H1 (cell line): ENCODE results near the gene MEA1. TPM values are rescaled to one million over a fixed set of nuclear protein-coding genes. Genes with fewer than 3 reads are reported as not detected.
A peak's percentile ranks its signal among the peaks of the same experiment; 100 is the strongest.

ENCODE experiments used
- CTCF ChIA-PET: fragments of 300-600 bp; sonication (Branson Sonifier 250); formaldehyde crosslinking; loops from one replicate; lab custom pipeline; 2021; ENCODE audit not compliant: partially characterized antibody; lab: Charles Lee
- POLR2A ChIA-PET: fragments of 300-600 bp; sonication (Branson Sonifier 250); formaldehyde crosslinking; loops from one replicate; lab custom pipeline; 2021; ENCODE audit warnings: inconsistent platforms; ENCODE audit not compliant: partially characterized antibody; lab: Charles Lee
- DNase-seq, 2 experiments: peaks; one replicate each; pipeline versions ENCODE4 v3.0.0 to v3.0.0-alpha.2; 2010 to 2022; ENCODE audit warnings: low spot score in 2 of 2, low read depth in 1 of 2, mixed read lengths in 1 of 2
- FAIRE-seq: peaks from 2 replicates; lab custom pipeline; 2011; peaks lifted over from hg19 to GRCh38; lab: Jason Lieb, UNC
- H2AFZ ChIP-seq: 2 replicates; pipeline ENCODE4 v1.8.1; 2012; ENCODE audit warnings: low read length, inconsistent platforms
- H2AK5ac ChIP-seq: 2 replicates; pipeline ENCODE4 v1.6.1; 2013; ENCODE audit warnings: low read depth, low read length
- H2BK120ac ChIP-seq: replicated peaks from 2 replicates; pipeline ENCODE3; 2013; ENCODE audit warnings: low read depth, low read length, inconsistent platforms
- H2BK12ac ChIP-seq: 2 replicates; pipeline ENCODE4 v1.6.1; 2013; ENCODE audit warnings: low read depth, low read length
- H2BK15ac ChIP-seq: 2 replicates; pipeline ENCODE4 v1.6.1; 2013; ENCODE audit warnings: low read length
- H2BK20ac ChIP-seq: 2 replicates; pipeline ENCODE4 v1.6.1; 2013; ENCODE audit warnings: low read length
- H2BK5ac ChIP-seq: 2 replicates; pipeline ENCODE4 v1.6.1; 2013; ENCODE audit warnings: low read depth, low read length
- H3K14ac ChIP-seq: 2 replicates; pipeline ENCODE4 v1.6.1; 2013; ENCODE audit warnings: inconsistent platforms; ENCODE audit not compliant: insufficient read length
- H3K18ac ChIP-seq: 2 replicates; pipeline ENCODE4 v1.6.1; 2013; ENCODE audit warnings: low read length; ENCODE audit errors: extremely low read depth
- H3K23ac ChIP-seq: 2 replicates; pipeline ENCODE4 v1.6.1; 2013; ENCODE audit warnings: inconsistent platforms; ENCODE audit not compliant: insufficient read length
- H3K23me2 ChIP-seq: 2 replicates; pipeline ENCODE4 v1.6.1; 2013; ENCODE audit warnings: low read depth, low read length
- H3K27ac ChIP-seq: 2 replicates; pipeline ENCODE4 v1.6.1; 2011; ENCODE audit warnings: low read depth, low read length, inconsistent platforms
- H3K27me3 ChIP-seq, 4 experiments: replicated peaks in 1 of 4; 1 replicate in 1 of 4; 2 replicates in 3 of 4; pipeline versions ENCODE4 v1.6.1 to v1.8.1; 2011 to 2013; ENCODE audit warnings: low read length in 3 of 4, mild to moderate bottlenecking in 3 of 4, inconsistent platforms in 2 of 4, mixed read lengths in 2 of 4, moderate library complexity in 1 of 4; ENCODE audit not compliant: control insufficient read depth in 3 of 4, insufficient read depth in 3 of 4; ENCODE audit errors: extremely low read depth in 1 of 4
- H3K36me3 ChIP-seq, 4 experiments: 2 replicates each; pipeline versions ENCODE4 v1.6.1 to v1.8.1; 2011 to 2013; ENCODE audit warnings: mild to moderate bottlenecking in 4 of 4, low read length in 3 of 4, moderate library complexity in 2 of 4, control low read depth in 1 of 4, inconsistent platforms in 1 of 4; ENCODE audit not compliant: insufficient read depth in 4 of 4, control insufficient read depth in 2 of 4
- H3K4ac ChIP-seq: replicated peaks from 2 replicates; pipeline ENCODE3; 2013; ENCODE audit warnings: low read length, low read depth, mixed read lengths, inconsistent platforms; ENCODE audit not compliant: insufficient read length
- H3K4me1 ChIP-seq, 4 experiments: replicated peaks in 1 of 4; 1 replicate in 1 of 4; 2 replicates in 3 of 4; pipeline versions ENCODE4 v1.6.1 to v1.8.1; 2011 to 2013; ENCODE audit warnings: low read length in 3 of 4, inconsistent platforms in 2 of 4, mixed read lengths in 1 of 4; ENCODE audit not compliant: insufficient read depth in 4 of 4, control insufficient read depth in 3 of 4
- H3K4me2 ChIP-seq, 2 experiments: 2 replicates each; pipeline versions ENCODE4 v1.6.1 to v1.8.1; 2011 to 2013; ENCODE audit warnings: low read depth in 2 of 2, low read length in 2 of 2, control low read depth in 1 of 2, inconsistent platforms in 1 of 2, mild to moderate bottlenecking in 1 of 2; ENCODE audit not compliant: insufficient read depth in 1 of 2
- H3K4me3 ChIP-seq, 4 experiments: fragments of 200-600, 300-600 bp in 1 of 4; sonication (generic), shearing (Covaris generic), sonication (Bioruptor Twin) in 1 of 4; 2 replicates each; pipeline versions ENCODE4 v1.5.1 to v1.8.1; 2011 to 2016; ENCODE audit warnings: low read length in 4 of 4, low read depth in 3 of 4, control low read depth in 2 of 4, inconsistent platforms in 2 of 4, mild to moderate bottlenecking in 2 of 4, mixed read lengths in 1 of 4, moderate library complexity in 1 of 4; ENCODE audit not compliant: insufficient read depth in 2 of 4; ENCODE audit errors: extremely low read depth in 1 of 4
- H3K56ac ChIP-seq: replicated peaks from 2 replicates; pipeline ENCODE3; 2013; ENCODE audit warnings: low read depth, mild to moderate bottlenecking, mixed read lengths, low read length, inconsistent platforms; ENCODE audit not compliant: insufficient read length
- H3K79me1 ChIP-seq: 2 replicates; pipeline ENCODE4 v1.6.1; 2013; ENCODE audit warnings: low read depth, low read length, control low read depth
- H3K79me2 ChIP-seq, 2 experiments: 2 replicates each; pipeline versions ENCODE4 v1.6.1 to v1.8.1; 2012 to 2013; ENCODE audit warnings: low read length in 2 of 2, mild to moderate bottlenecking in 2 of 2, inconsistent platforms in 1 of 2; ENCODE audit not compliant: insufficient read depth in 2 of 2, control insufficient read depth in 1 of 2
- H3K9ac ChIP-seq, 4 experiments: replicated peaks in 1 of 4; 1 replicate in 1 of 4; 2 replicates in 3 of 4; pipeline versions ENCODE4 v1.6.1 to v1.8.1; 2011 to 2013; ENCODE audit warnings: low read depth in 3 of 4, low read length in 3 of 4, control low read depth in 2 of 4, mild to moderate bottlenecking in 2 of 4, moderate library complexity in 2 of 4, inconsistent platforms in 1 of 4; ENCODE audit errors: extremely low read depth in 1 of 4
- H3K9me3 ChIP-seq, 2 experiments: 2 replicates each; pipeline versions ENCODE4 v1.6.1 to v1.8.1; 2012 to 2013; ENCODE audit warnings: mild to moderate bottlenecking in 2 of 2, moderate library complexity in 2 of 2, control low read depth in 1 of 2, inconsistent platforms in 1 of 2, low read depth in 1 of 2, low read length in 1 of 2, mixed read lengths in 1 of 2; ENCODE audit not compliant: insufficient read depth in 2 of 2
- H4K20me1 ChIP-seq, 2 experiments: replicated peaks in 1 of 2; 2 replicates each; pipeline versions ENCODE3 to v1.8.1; 2011 to 2013; ENCODE audit warnings: inconsistent platforms in 2 of 2, low read length in 2 of 2, mild to moderate bottlenecking in 1 of 2; ENCODE audit not compliant: insufficient read depth in 2 of 2, control insufficient read depth in 1 of 2
- H4K5ac ChIP-seq: 2 replicates; pipeline ENCODE4 v1.6.1; 2013; ENCODE audit warnings: low read length, low read depth, mixed read lengths, inconsistent platforms; ENCODE audit not compliant: insufficient read length
- H4K8ac ChIP-seq: 2 replicates; pipeline ENCODE4 v1.8.0; 2013; ENCODE audit warnings: mild to moderate bottlenecking, moderate library complexity, low read length, inconsistent platforms; ENCODE audit not compliant: insufficient read depth; ENCODE audit errors: extremely low read depth
- H4K91ac ChIP-seq: replicated peaks from 2 replicates; pipeline ENCODE3; 2013; ENCODE audit warnings: low read length, mixed read lengths, inconsistent platforms; ENCODE audit not compliant: insufficient read length
- CTBP2 ChIP-seq: IDR thresholded peaks from 2 replicates; pipeline ENCODE4 v1.7.0; 2011; ENCODE audit warnings: borderline replicate concordance, mild to moderate bottlenecking, moderate library complexity, mixed read lengths, low read length; ENCODE audit not compliant: insufficient read depth, insufficient read length
- RAD21 ChIP-seq, 2 experiments: IDR thresholded peaks in 1 of 2; conservative IDR thresholded peaks in 1 of 2; 2 replicates each; pipeline ENCODE4 v1.6.1; 2011; ENCODE audit warnings: low read depth in 2 of 2, low read length in 2 of 2, improper control_type of control experiment in 1 of 2, inconsistent platforms in 1 of 2, mild to moderate bottlenecking in 1 of 2, moderate library complexity in 1 of 2
- WGBS, 2 experiments: shearing (Covaris generic) in 1 of 2; methylation state at CpG; one replicate each; pipeline versions ENCODE4 v1.1.6 to v1.1.7; 2013 to 2015; ENCODE audit warnings: low lambda C conversion rate in 2 of 2, mixed read lengths in 2 of 2, inconsistent platforms in 1 of 2, low coverage in 1 of 2, missing lambda C conversion rate in 1 of 2; ENCODE audit not compliant: insufficient replicate concordance in 2 of 2, insufficient coverage in 1 of 2, insufficient read length in 1 of 2; ENCODE audit errors: extremely low coverage in 1 of 2, missing lambda C conversion rate in 1 of 2; 5-methylcytosine and 5-hydroxymethylcytosine counted together
- polyA plus RNA-seq, 7 experiments: library from polyadenylated mRNA; depleted of rRNA in 3 of 7; stranded (reverse) in 5 of 7; unstranded in 2 of 7; fragments of >200 nt in 5 of 7; fragments of 200-250 nt in 2 of 7; gene quantifications; 1 replicate in 5 of 7; 2 replicates in 1 of 7; 4 replicates in 1 of 7; pipeline versions ENCODE4 v1.2.1 to v1.2.3, GENCODE V29; 2011 to 2013; ENCODE audit warnings: missing spikeins in 2 of 7, mixed read lengths in 2 of 7
- total RNA-seq: library from RNA; stranded (reverse); fragmentation: NEBNext Ultra II Directional; extraction: Animal tissue kit (Norgen Biotek cat#: 25700); gene quantifications from 2 replicates; pipeline ENCODE4 v1.2.1, GENCODE V29; 2021
- TF ChIP-seq, protein P1 (sequence below): IDR thresholded peaks from 2 replicates; pipeline ENCODE4 v1.6.1; 2011; ENCODE audit warnings: low read length, improper control_type of control experiment
- TF ChIP-seq, protein P2 (sequence below), 3 experiments: IDR thresholded peaks; 1 replicate in 2 of 3; 2 replicates in 1 of 3; pipeline versions ENCODE4 v1.5.1 to v1.6.1; 2011; ENCODE audit warnings: low read length in 3 of 3, mild to moderate bottlenecking in 3 of 3, inconsistent platforms in 2 of 3, low read depth in 1 of 3, moderate library complexity in 1 of 3; ENCODE audit not compliant: insufficient read depth in 1 of 3; ENCODE audit errors: control extremely low read depth in 1 of 3

MEA1 gene
- total and polyA plus RNA-seq, 2 of the 8 experiments (the other 6 are each of a cell fraction or from before 2014, with no cell fraction given) = 94.2 to 96.4 TPM

- FAIRE-seq = no peak
- no peak overlapping the region for H3K9ac ChIP-seq
These were observed 2.5 kb downstream of the MEA1 start for GRCh38 chr6:43011207-43011606.

More at GRCh38 chr6:43011207-43011606, 2.5 kb downstream of the MEA1 start:
- Histone ChIP-seq H2AK5ac (no peak overlapping the region), H3K79me1 (peaks cover 10% of the 10 kb centered on the region), H3K36me3 (peaks cover 16 to 56% (median 37%) of the 10 kb centered on the region in 4 experiments), H2BK12ac (no peak overlapping the region), H3K4me3 (no peak overlapping the region), H3K4me1 (peaks cover 0 to 9% (median 4%) of the 10 kb centered on the region in 4 experiments; a peak in 6 of 7 replicates), H2BK15ac (no peak overlapping the region), H2BK120ac (no peak overlapping the region), H3K23ac (no peak overlapping the region), H2AFZ (no peak overlapping the region), H3K23me2 (peaks cover 7% of the 10 kb centered on the region), H3K79me2 (peaks cover 3 to 31% of the 10 kb centered on the region in 2 experiments; a peak in 2 of 4 replicates), H3K18ac (no peak overlapping the region), H2BK5ac (no peak overlapping the region), H3K27me3 (no peaks in the 10 kb centered on the region), H3K14ac (no peak overlapping the region), H3K56ac (no peak overlapping the region), H3K9me3 (no peaks in the 10 kb centered on the region), H4K5ac (no peak overlapping the region), H2BK20ac (no peak overlapping the region), H4K20me1 (peaks cover 0 to 9% of the 10 kb centered on the region in 2 experiments), H3K27ac (no peak overlapping the region), H4K8ac (no peak overlapping the region), H4K91ac (no peak overlapping the region), H3K4me2 (no peak overlapping the region), H3K4ac (no peak overlapping the region)
- 94% methylated on average over 6 of the region's 6 CpGs; no CpG with 5 or more reads in 1 of the 2 experiments for WGBS, 2 experiments
- CTCF ChIA-PET = interaction anchor here (0.6 to 6.0 kb wide), 18 partner anchors 11 to 160 kb away, joined by 3 to 33 read pairs (median 4); partner anchors contain the start of genes CUL7, GNMT, KLC4 and MRPL2
- TF ChIP-seq, protein P1, sequence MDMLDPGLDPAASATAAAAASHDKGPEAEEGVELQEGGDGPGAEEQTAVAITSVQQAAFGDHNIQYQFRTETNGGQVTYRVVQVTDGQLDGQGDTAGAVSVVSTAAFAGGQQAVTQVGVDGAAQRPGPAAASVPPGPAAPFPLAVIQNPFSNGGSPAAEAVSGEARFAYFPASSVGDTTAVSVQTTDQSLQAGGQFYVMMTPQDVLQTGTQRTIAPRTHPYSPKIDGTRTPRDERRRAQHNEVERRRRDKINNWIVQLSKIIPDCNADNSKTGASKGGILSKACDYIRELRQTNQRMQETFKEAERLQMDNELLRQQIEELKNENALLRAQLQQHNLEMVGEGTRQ = no peak
- TF ChIP-seq CTBP2 (no peak), RAD21 (IDR thresholded peaks at IDR 0.05 in 1 of 2, conservative IDR thresholded peaks at IDR 0.05 in 1 of 2; ENCODE audit: low read depth in 2 of 2, low read length in 2 of 2) (peak; percentile 10 to 30; a peak in 2 of 4 replicates)
- TF ChIP-seq, protein P2, sequence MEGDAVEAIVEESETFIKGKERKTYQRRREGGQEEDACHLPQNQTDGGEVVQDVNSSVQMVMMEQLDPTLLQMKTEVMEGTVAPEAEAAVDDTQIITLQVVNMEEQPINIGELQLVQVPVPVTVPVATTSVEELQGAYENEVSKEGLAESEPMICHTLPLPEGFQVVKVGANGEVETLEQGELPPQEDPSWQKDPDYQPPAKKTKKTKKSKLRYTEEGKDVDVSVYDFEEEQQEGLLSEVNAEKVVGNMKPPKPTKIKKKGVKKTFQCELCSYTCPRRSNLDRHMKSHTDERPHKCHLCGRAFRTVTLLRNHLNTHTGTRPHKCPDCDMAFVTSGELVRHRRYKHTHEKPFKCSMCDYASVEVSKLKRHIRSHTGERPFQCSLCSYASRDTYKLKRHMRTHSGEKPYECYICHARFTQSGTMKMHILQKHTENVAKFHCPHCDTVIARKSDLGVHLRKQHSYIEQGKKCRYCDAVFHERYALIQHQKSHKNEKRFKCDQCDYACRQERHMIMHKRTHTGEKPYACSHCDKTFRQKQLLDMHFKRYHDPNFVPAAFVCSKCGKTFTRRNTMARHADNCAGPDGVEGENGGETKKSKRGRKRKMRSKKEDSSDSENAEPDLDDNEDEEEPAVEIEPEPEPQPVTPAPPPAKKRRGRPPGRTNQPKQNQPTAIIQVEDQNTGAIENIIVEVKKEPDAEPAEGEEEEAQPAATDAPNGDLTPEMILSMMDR (IDR thresholded peaks at IDR 0.05; ENCODE audit: control extremely low read depth in 1 of 3, insufficient read depth in 1 of 3, low read depth in 1 of 3, low read length in 3 of 3) = peak in 2 of 3 experiments; percentile 41 to 43; a peak in 3 of 4 replicates
- no peak for DNase-seq
- POLR2A ChIA-PET = interaction anchor here (1.0 to 27.9 kb wide), 8 partner anchors 8 to 58 kb away, joined by 3 to 584 read pairs (median 6); partner anchors contain the start of genes CUL7, GNMT and RRP36
